GM12878 (cell line): ENCODE measurements around the gene ZNF808. TPM values are rescaled to one million over a fixed set of nuclear protein-coding genes. Genes with fewer than 3 reads are reported as not detected.
A peak's percentile ranks its signal among the peaks of the same experiment; 100 is the strongest.
"Not testable (repeated sequence)": the region's sequence is repeated elsewhere in the genome, so short reads cannot be mapped to it uniquely, and the experiment has no call there.

ENCODE experiments used
- ATAC-seq: fragments of 200-7000 bp; cut with Tn5 transposase; 3 replicates; pipeline ENCODE4 v1.9.1; 2020; ENCODE audit warnings: mild to moderate bottlenecking, moderate library complexity
- BruUV-seq: library from RNA; stranded (reverse); fragments of 400-500 nt; replicated peaks from 2 replicates; lab custom pipeline; 2021; lab: Mats Ljungman, UMichigan
- CTCF ChIA-PET: fragments of 300-600 bp; sonication (Branson Sonifier 250); formaldehyde crosslinking; extraction: SDS; loops from one replicate; lab custom pipeline; 2021; ENCODE audit warnings: inconsistent platforms; lab: Yijun Ruan, JAX
- POLR2A ChIA-PET: fragments of 350-600 bp; formaldehyde crosslinking; extraction: SDS; loops from one replicate; lab custom pipeline; 2021; ENCODE audit warnings: inconsistent platforms; lab: Charles Lee
- RAD21 ChIA-PET: fragments of 300-600 bp; sonication (Branson Sonifier 250); formaldehyde crosslinking; loops from one replicate; lab custom pipeline; 2023; ENCODE audit warnings: antibody characterized with exemption; ENCODE audit not compliant: unreplicated experiment; lab: Charles Lee
- SMC1A ChIA-PET: fragments of 300-600 bp; sonication (Branson Sonifier 250); formaldehyde crosslinking; loops from one replicate; lab custom pipeline; 2023; ENCODE audit not compliant: unreplicated experiment, uncharacterized antibody; lab: Charles Lee
- DNase-seq: peaks from one replicate; pipeline ENCODE4 v3.0.0-alpha.2; 2011; ENCODE audit warnings: low read depth, low spot score
- FAIRE-seq: peaks from 3 replicates; lab custom pipeline; 2011; peaks lifted over from hg19 to GRCh38; lab: Jason Lieb, UNC
- H2AFZ ChIP-seq: 2 replicates; pipeline ENCODE4 v1.6.0; 2011; ENCODE audit warnings: low read depth, low read length, control low read depth; ENCODE audit not compliant: control insufficient read depth
- H3K27ac ChIP-seq: 2 replicates; pipeline ENCODE4 v1.5.1; 2011; ENCODE audit warnings: control low read depth; ENCODE audit not compliant: control insufficient read depth, insufficient read depth
- H3K27me3 ChIP-seq, 2 experiments: replicated peaks in 1 of 2; 2 replicates each; pipeline versions ENCODE4 v1.6.0 to v1.6.1; 2011; ENCODE audit warnings: low read length in 1 of 2; ENCODE audit not compliant: control insufficient read depth in 2 of 2, insufficient read depth in 2 of 2
- H3K36me3 ChIP-seq, 2 experiments: 2 replicates each; pipeline ENCODE4 v1.5.1; 2011; ENCODE audit warnings: low read length in 1 of 2; ENCODE audit not compliant: control insufficient read depth in 2 of 2, insufficient read depth in 2 of 2
- H3K4me1 ChIP-seq: 2 replicates; pipeline ENCODE4 v1.6.1; 2011; ENCODE audit warnings: mild to moderate bottlenecking, low read length, moderate library complexity, mixed read lengths; ENCODE audit not compliant: control insufficient read depth, insufficient read depth
- H3K4me2 ChIP-seq: 2 replicates; pipeline ENCODE4 v1.6.0; 2011; ENCODE audit warnings: control low read depth; ENCODE audit not compliant: control insufficient read depth, insufficient read depth
- H3K4me3 ChIP-seq: fragments of 200-600 bp; sonication (generic); 2 replicates; pipeline ENCODE4 v1.5.1; 2016
- H3K79me2 ChIP-seq: 2 replicates; pipeline ENCODE4 v1.6.0; 2011; ENCODE audit warnings: low read length; ENCODE audit not compliant: control insufficient read depth, insufficient read depth
- H3K9ac ChIP-seq: 2 replicates; pipeline ENCODE4 v1.8.0; 2011; ENCODE audit warnings: low read length, control low read depth, mixed read lengths; ENCODE audit not compliant: control insufficient read depth, insufficient read depth
- H3K9me3 ChIP-seq: replicated peaks from 3 replicates; pipeline ENCODE4 v1.5.1; 2011; ENCODE audit warnings: mild to moderate bottlenecking, low read length; ENCODE audit not compliant: control insufficient read depth, insufficient read depth
- H4K20me1 ChIP-seq: 2 replicates; pipeline ENCODE4 v1.6.0; 2011; ENCODE audit not compliant: control insufficient read depth, insufficient read depth
- MEF2B ChIP-seq: fragments of 450-650 bp; IDR thresholded peaks from 2 replicates; pipeline ENCODE4 v1.6.1; 2018; ENCODE audit warnings: mild to moderate bottlenecking, moderate library complexity; ENCODE audit not compliant: partially characterized antibody, poor library complexity, severe bottlenecking
- NKRF ChIP-seq: fragments of 450-650 bp; conservative IDR thresholded peaks from 2 replicates; pipeline ENCODE4 v1.6.1; 2017; ENCODE audit warnings: mild to moderate bottlenecking, moderate library complexity
- RELB ChIP-seq: fragments of 450-650 bp; IDR thresholded peaks from 2 replicates; pipeline ENCODE4 v1.6.1; 2017; ENCODE audit warnings: low read depth, mild to moderate bottlenecking, moderate library complexity
- ZNF384 ChIP-seq: IDR thresholded peaks from 2 replicates; pipeline ENCODE4 v1.6.1; 2012; ENCODE audit warnings: low read depth, mild to moderate bottlenecking, low read length, improper control_type of control experiment, borderline replicate concordance
- WGBS: methylation state at CpG from one replicate; pipeline ENCODE4 v1.1.6; 2016; ENCODE audit warnings: low lambda C conversion rate; ENCODE audit not compliant: insufficient replicate concordance, insufficient coverage; ENCODE audit errors: missing lambda C conversion rate; 5-methylcytosine and 5-hydroxymethylcytosine counted together
- in situ Hi-C: fragments of 300-500 bp; cut with MboI; formaldehyde crosslinking; loops from 9 replicates; pipeline ENCODE4 v1.14.3; 2018; ENCODE audit warnings: mixed read lengths
- intact Hi-C: fragments of 100-400 bp; cut with micrococcal nuclease; formaldehyde crosslinking; loops from one replicate; pipeline ENCODE4 v1.14.2; 2022; ENCODE audit not compliant: unreplicated experiment
- polyA plus RNA-seq, 11 experiments: library from polyadenylated mRNA; depleted of rRNA in 4 of 11; unstranded in 6 of 11; stranded (reverse) in 5 of 11; fragments of >200 nt; fragmentation: Nextera tagmentation in 4 of 11; fragmentation: Illumina TruSeq in 1 of 11; extraction: Ambion mirVana in 4 of 11; extraction: Trizol in 1 of 11; gene quantifications; 1 replicate in 1 of 11; 2 replicates in 10 of 11; pipeline versions ENCODE4 v1.2.1 to v1.2.3, GENCODE V29; 2011 to 2016; ENCODE audit warnings: inconsistent platforms in 2 of 11, missing spikeins in 2 of 11, low read depth in 1 of 11
- total RNA-seq, 4 experiments: library from RNA; depleted of rRNA in 3 of 4; stranded (reverse); fragments of >200 nt in 3 of 4; fragmentation: Illumina TruSeq in 1 of 4; extraction: Trizol in 1 of 4; gene quantifications; 2 replicates each; pipeline versions ENCODE4 v1.2.1 to v1.2.3, GENCODE V29; 2013 to 2021

The ZNF808 gene
- total and polyA plus RNA-seq, 10 of the 15 experiments (the other 5 are each of a cell fraction or from before 2014, with no cell fraction given) = 2.1 to 20.2 (median 7.2) TPM

GRCh38 chr19:52536448-52536800 lies 9.0 kb downstream of the ZNF808 start:
- peak overlapping the region; percentile 92 for H3K4me3 ChIP-seq
- H4K20me1 ChIP-seq = no peaks in the 10 kb centered on the region
- DNase-seq = no peak
- FAIRE-seq = no peak
- H3K9ac ChIP-seq = peak overlapping the region; percentile 63
- peaks cover 6% of the 10 kb centered on the region; the same call in 2 of the 3 replicates for H3K9me3 ChIP-seq
- BruUV-seq = no TSS peak
- ChIA-PET POLR2A (no interaction called here), RAD21 (no interaction called here), CTCF (no interaction called here), SMC1A (no interaction called here)
- H3K4me2 ChIP-seq = peak overlapping the region; percentile 73
- H3K27ac ChIP-seq = peak overlapping the region; percentile 76
- TF ChIP-seq RELB (0 out of 2 replicates have a peak, but pooled peaks have one; percentile 1), ZNF384 (no peak), NKRF (no peak), MEF2B (no peak)
- no peaks in the 10 kb centered on the region for H3K4me1 ChIP-seq
- intact Hi-C loops = loop anchor here (5.0 kb wide), 1 partner anchor 101 kb away; the partner anchor contains the start of gene ZNF83
- WGBS = 8% methylated on average over 12 of the region's 17 CpGs
- H3K79me2 ChIP-seq = peaks cover 2% of the 10 kb centered on the region
- in situ Hi-C loops = loop anchor here (25.0 kb wide), 1 partner anchor 1149 kb away; the partner anchor contains the start of genes C19orf84 and LIM2
- H2AFZ ChIP-seq = peak overlapping the region; percentile 46
- H3K36me3 ChIP-seq = peaks cover 0 to 11% of the 10 kb centered on the region in 2 experiments; a peak in 2 of 4 replicates
- peak; percentile 52 for ATAC-seq
- H3K27me3 ChIP-seq = no peaks in the 10 kb centered on the region

GRCh38 chr19:52538815-52539214 lies 11.3 kb downstream of the ZNF808 start:
- H3K79me2 ChIP-seq, H2AFZ ChIP-seq, H4K20me1 ChIP-seq, ATAC-seq, SMC1A ChIA-PET, H3K4me3 ChIP-seq, CTCF ChIA-PET, RAD21 ChIA-PET, H3K27ac ChIP-seq, H3K4me2 ChIP-seq, BruUV-seq, FAIRE-seq, H3K36me3 ChIP-seq, DNase-seq, H3K9ac ChIP-seq, H3K27me3 ChIP-seq, H3K4me1 ChIP-seq: not testable (repeated sequence)
- POLR2A ChIA-PET = interaction anchor here (0.7 kb wide), 2 partner anchors 60 to 193 kb away, joined by 4 to 8 read pairs; no protein-coding TSS in a partner anchor
- intact Hi-C loops (loop anchor here (5.0 kb wide), 1 partner anchor 98 kb away; the partner anchor contains the start of gene ZNF83), in situ Hi-C loops (loop anchor here (25.0 kb wide), 1 partner anchor 1152 kb away; the partner anchor contains the start of genes C19orf84 and LIM2)
- H3K9me3 ChIP-seq = peaks cover 10% of the 10 kb centered on the region; the same call in 2 of the 3 replicates
- WGBS = 72% methylated on average over 4 of the region's 4 CpGs

- H3K79me2 ChIP-seq, BruUV-seq, DNase-seq, H3K9ac ChIP-seq, H3K4me2 ChIP-seq, H3K27me3 ChIP-seq, ATAC-seq, CTCF ChIA-PET, SMC1A ChIA-PET, FAIRE-seq, intact Hi-C loops, H3K4me1 ChIP-seq, H4K20me1 ChIP-seq, H3K4me3 ChIP-seq, POLR2A ChIA-PET, H3K27ac ChIP-seq, H2AFZ ChIP-seq: not testable (repeated sequence)
- WGBS = 92% methylated on average over 5 of the region's 5 CpGs
- Histone ChIP-seq H3K36me3 (peaks cover 8 to 23% of the 10 kb centered on the region in 2 experiments), H3K9me3 (peaks cover 26% of the 10 kb centered on the region; the same call in 2 of the 3 replicates)
- in situ Hi-C loops = loop anchor here (25.0 kb wide), 1 partner anchor 1154 kb away; the partner anchor contains the start of genes C19orf84 and LIM2
- RAD21 ChIA-PET = interaction anchor here (0.6 kb wide), 1 partner anchor 396 kb away, joined by 3 read pairs; no protein-coding TSS in a partner anchor
These were observed 13.7 kb downstream of the ZNF808 start for GRCh38 chr19:52541176-52541575.
